ENCODE measurements around the gene RGS6. TPM values are rescaled to one million over a fixed set of nuclear protein-coding genes. Genes with fewer than 3 reads are reported as not detected.
"Not testable (repeated sequence)": the region's sequence is repeated elsewhere in the genome, so short reads cannot be mapped to it uniquely, and the experiment has no call there.

The RGS6 gene
- under 1 TPM; 0.13 to 0.38 TPM for total RNA-seq

GRCh38 chr14:71932229-71932981 lies at the start of gene RGS6:
Gene RGS6 (plus strand): TSS chr14:71932429.
- POLR2A ChIA-PET = interaction anchor here (0.6 kb wide), 1 partner anchor 104 kb away, joined by 4 read pairs; no protein-coding TSS in a partner anchor
- CTCF ChIA-PET = no interaction called here

GRCh38 chr14:71883094-71883493 lies 49.1 kb upstream of the RGS6 start:
- CTCF ChIA-PET = no interaction called here
- POLR2A ChIA-PET = interaction anchor here (0.5 kb wide), 1 partner anchor 14 kb away, joined by 3 read pairs; no protein-coding TSS in a partner anchor

GRCh38 chr14:71885301-71885700 lies 46.9 kb upstream of the RGS6 start:
- CTCF ChIA-PET = no interaction called here
- POLR2A ChIA-PET = no interaction called here

GRCh38 chr14:71887802-71888201 lies 44.4 kb upstream of the RGS6 start:
- POLR2A ChIA-PET, CTCF ChIA-PET: not testable (repeated sequence)

GRCh38 chr14:71890541-71890940 lies 41.7 kb upstream of the RGS6 start:
- POLR2A ChIA-PET = no interaction called here

GRCh38 chr14:71891185-71891584 lies 41.0 kb upstream of the RGS6 start:
- ChIA-PET POLR2A (no interaction called here), CTCF (no interaction called here)

More at GRCh38 chr14:71890541-71890940, 41.7 kb upstream of the RGS6 start:
- CTCF ChIA-PET = no interaction called here

- CTCF ChIA-PET = no interaction called here
- POLR2A ChIA-PET = no interaction called here
These were observed 40.3 kb upstream of the RGS6 start for GRCh38 chr14:71891970-71892369.

GRCh38 chr14:71905031-71905430 lies 27.2 kb upstream of the RGS6 start:
- CTCF ChIA-PET = no interaction called here
- POLR2A ChIA-PET = no interaction called here

GRCh38 chr14:71905860-71906259 lies 26.4 kb upstream of the RGS6 start:
- POLR2A ChIA-PET = no interaction called here
- CTCF ChIA-PET = no interaction called here

- CTCF ChIA-PET = no interaction called here
- POLR2A ChIA-PET = no interaction called here
These were observed 24.3 kb upstream of the RGS6 start for GRCh38 chr14:71907793-71908515.

- ChIA-PET POLR2A (no interaction called here), CTCF (no interaction called here)
These were observed 20.6 kb upstream of the RGS6 start for GRCh38 chr14:71911669-71912068.

GRCh38 chr14:71913342-71913741 lies 18.9 kb upstream of the RGS6 start:
- CTCF ChIA-PET = no interaction called here
- POLR2A ChIA-PET = no interaction called here

- POLR2A ChIA-PET = no interaction called here
These were observed 13.3 kb upstream of the RGS6 start for GRCh38 chr14:71918955-71919354.

GRCh38 chr14:71923513-71923912 lies 8.7 kb upstream of the RGS6 start:
- CTCF ChIA-PET = no interaction called here
- POLR2A ChIA-PET = no interaction called here

More at GRCh38 chr14:71918955-71919354, 13.3 kb upstream of the RGS6 start:
- CTCF ChIA-PET = no interaction called here

- ChIA-PET POLR2A (interaction anchor here (0.6 kb wide), 1 partner anchor 1681 kb away, joined by 4 read pairs; no protein-coding TSS in a partner anchor), CTCF (interaction anchor here (0.6 kb wide), 1 partner anchor 1324 kb away, joined by 7 read pairs; no protein-coding TSS in a partner anchor)
These were observed 569 bp upstream of the RGS6 start for GRCh38 chr14:71931492-71932228.

GRCh38 chr14:71933001-71933587 lies 865 bp downstream of the RGS6 start:
- ChIA-PET POLR2A (interaction anchor here (0.6 kb wide), 1 partner anchor 103 kb away, joined by 4 read pairs; no protein-coding TSS in a partner anchor), CTCF (no interaction called here)

- POLR2A ChIA-PET, CTCF ChIA-PET: not testable (repeated sequence)
These were observed 6.0 kb downstream of the RGS6 start for GRCh38 chr14:71938273-71938672.

GRCh38 chr14:71939344-71939743 lies 7.1 kb downstream of the RGS6 start:
- CTCF ChIA-PET, POLR2A ChIA-PET: not testable (repeated sequence)

- CTCF ChIA-PET, POLR2A ChIA-PET: not testable (repeated sequence)
These were observed 8.3 kb downstream of the RGS6 start for GRCh38 chr14:71940500-71940899.

- POLR2A ChIA-PET, CTCF ChIA-PET: not testable (repeated sequence)
These were observed 9.4 kb downstream of the RGS6 start for GRCh38 chr14:71941616-71942015.
